GM12878 (cell line): Measurements from ENCODE around the gene DLX3.

Source experiments
- ASH2L ChIP-seq: fragments of 300-600, 200-600 bp; sonication (generic); IDR thresholded peaks from 2 replicates; pipeline ENCODE4 v1.6.1; 2017; ENCODE audit warnings: low read depth, mild to moderate bottlenecking, borderline replicate concordance
- BHLHE40 ChIP-seq, 2 experiments: fragments of 450-650 bp in 1 of 2; IDR thresholded peaks; 2 replicates each; pipeline ENCODE4 v1.6.1; 2011 to 2017; ENCODE audit warnings: low read depth in 2 of 2, borderline replicate concordance in 1 of 2, improper control_type of control experiment in 1 of 2, low read length in 1 of 2, mild to moderate bottlenecking in 1 of 2
- CBX5 ChIP-seq: sonication (generic); IDR thresholded peaks from 2 replicates; pipeline ENCODE4 v1.6.1; 2016; ENCODE audit warnings: low read depth, moderate library complexity, mild to moderate bottlenecking, inconsistent platforms
- CTCF ChIP-seq, 3 experiments: IDR thresholded peaks in 2 of 3; conservative IDR thresholded peaks in 1 of 3; 2 replicates each; pipeline ENCODE4 v1.5.1; 2011; ENCODE audit warnings: low read depth in 3 of 3, low read length in 3 of 3, mild to moderate bottlenecking in 3 of 3, control low read depth in 2 of 3, moderate library complexity in 2 of 3, inconsistent platforms in 1 of 3, mixed read lengths in 1 of 3; ENCODE audit not compliant: control insufficient read depth in 2 of 3, insufficient read depth in 1 of 3; ENCODE audit errors: extremely low read depth in 1 of 3
- ETV6 ChIP-seq, 2 experiments: fragments of 450-650 bp in 1 of 2; IDR thresholded peaks in 1 of 2; conservative IDR thresholded peaks in 1 of 2; 2 replicates each; pipeline ENCODE4 v1.6.1; 2014; ENCODE audit warnings: antibody characterized with exemption in 1 of 2, borderline replicate concordance in 1 of 2, low read depth in 1 of 2, mild to moderate bottlenecking in 1 of 2, moderate library complexity in 1 of 2
- MEF2A ChIP-seq: IDR thresholded peaks from 2 replicates; pipeline ENCODE4 v1.6.1; 2011; ENCODE audit warnings: low read depth, mild to moderate bottlenecking, low read length, moderate library complexity; ENCODE audit not compliant: insufficient read depth
- POLR2AphosphoS5 ChIP-seq: IDR thresholded peaks from 2 replicates; pipeline ENCODE4 v1.6.1; 2011; ENCODE audit warnings: mild to moderate bottlenecking, low read length, inconsistent platforms
- RCOR1 ChIP-seq: conservative IDR thresholded peaks from 2 replicates; pipeline ENCODE4 v1.6.1; 2012; ENCODE audit warnings: low read depth, low read length, improper control_type of control experiment
- SREBF2 ChIP-seq: IDR thresholded peaks from 2 replicates; pipeline ENCODE4 v1.6.1; 2012; ENCODE audit warnings: mild to moderate bottlenecking, low read length
- TAF1 ChIP-seq: IDR thresholded peaks from 2 replicates; pipeline ENCODE4 v1.6.1; 2011; ENCODE audit warnings: mild to moderate bottlenecking, low read depth, low read length, borderline replicate concordance
- USF2 ChIP-seq: IDR thresholded peaks from 2 replicates; pipeline ENCODE4 v1.6.1; 2011; ENCODE audit warnings: low read depth, low read length, improper control_type of control experiment, borderline replicate concordance
- ZZZ3 ChIP-seq: IDR thresholded peaks from 2 replicates; pipeline ENCODE4 v1.6.1; 2011; ENCODE audit warnings: low read depth; ENCODE audit not compliant: control insufficient read depth, insufficient read length

GRCh38 chr17:50027881-50028735 is 33.1 kb upstream of the DLX3 start:
- TF ChIP-seq RCOR1: no peak
- no peak for TF ChIP-seq CTCF (IDR thresholded peaks at IDR 0.05 in 2 of 3, conservative IDR thresholded peaks at IDR 0.05 in 1 of 3; ENCODE audit: control insufficient read depth in 2 of 3, extremely low read depth in 1 of 3, insufficient read depth in 1 of 3, low read depth in 3 of 3, low read length in 3 of 3)
- no peak for TF ChIP-seq SREBF2
- TF ChIP-seq ZZZ3: no peak
- TF ChIP-seq TAF1: no peak
- TF ChIP-seq POLR2AphosphoS5: no peak
- TF ChIP-seq ASH2L: no peak
- TF ChIP-seq USF2: no peak
- TF ChIP-seq ETV6 (conservative IDR thresholded peaks at IDR 0.05 in 1 of 2, IDR thresholded peaks at IDR 0.05 in 1 of 2; ENCODE audit: borderline replicate concordance in 1 of 2, low read depth in 1 of 2): no peak
- TF ChIP-seq MEF2A: no peak
- no peak for TF ChIP-seq CBX5
- no peak for TF ChIP-seq BHLHE40 (IDR thresholded peaks at IDR 0.05; ENCODE audit: borderline replicate concordance in 1 of 2, low read depth in 2 of 2, low read length in 1 of 2)
